ENCODE data around the gene WDPCP. TPM values are rescaled to one million over a fixed set of nuclear protein-coding genes. Genes with fewer than 3 reads are reported as not detected.

WDPCP gene
- total and polyA plus RNA-seq, 7 donors = 0.60 to 35.5 (median 14.0) TPM

- no peak overlapping the region for H3K4me3 ChIP-seq
- TF ChIP-seq POLR2AphosphoS5 (IDR thresholded peaks at IDR 0.05) = no peak
- no peak for TF ChIP-seq EP300 (IDR thresholded peaks at IDR 0.05)
- no peak for TF ChIP-seq POLR2A (IDR thresholded peaks at IDR 0.05)
- no peak for TF ChIP-seq CTCF (IDR thresholded peaks at IDR 0.05)
- WGBS, 2 donors = 59 to 85% methylated on average over 2 of the region's 2 CpGs
Observed at GRCh38 chr2:63506320-63506719, 82.0 kb downstream of the WDPCP start.

GRCh38 chr2:63503818-63504217, 84.5 kb downstream of the WDPCP start:
- intact Hi-C loops (cut with DNase I) = no loop called here
- no peak for DNase-seq
- WGBS, 2 donors = 89 to 96% methylated on average over 1 of the region's 1 CpG
- no peaks in the 10 kb centered on the region for H3K4me1 ChIP-seq
- no peaks in the 10 kb centered on the region for H3K27me3 ChIP-seq
- H3K27ac ChIP-seq = no peak overlapping the region
- H3K9me3 ChIP-seq = peaks cover 0 to 2% (median 0%) of the 10 kb centered on the region in 4 donors
- no peaks in the 10 kb centered on the region for H3K36me3 ChIP-seq
- TF ChIP-seq POLR2A (IDR thresholded peaks at IDR 0.05) (no peak), EP300 (IDR thresholded peaks at IDR 0.05) (no peak), POLR2AphosphoS5 (IDR thresholded peaks at IDR 0.05) (no peak), CTCF (IDR thresholded peaks at IDR 0.05) (no peak)
- no peak overlapping the region for H3K4me3 ChIP-seq

More at GRCh38 chr2:63506320-63506719, 82.0 kb downstream of the WDPCP start:
- Histone ChIP-seq H3K4me1 (no peaks in the 10 kb centered on the region), H3K27me3 (no peaks in the 10 kb centered on the region), H3K9me3 (peaks cover 0 to 4% (median 0%) of the 10 kb centered on the region in 4 donors), H3K27ac (no peak overlapping the region), H3K36me3 (no peaks in the 10 kb centered on the region)
- intact Hi-C loops (cut with DNase I) = no loop called here
- no peak for DNase-seq

GRCh38 chr2:63500398-63500797, 87.9 kb downstream of the WDPCP start:
- Histone ChIP-seq H3K27me3 (no peaks in the 10 kb centered on the region), H3K4me3 (no peak overlapping the region), H3K27ac (no peak overlapping the region), H3K4me1 (no peaks in the 10 kb centered on the region), H3K9me3 (no peaks in the 10 kb centered on the region), H3K36me3 (no peaks in the 10 kb centered on the region)
- no peak for DNase-seq
- TF ChIP-seq CTCF (IDR thresholded peaks at IDR 0.05) (no peak), POLR2A (IDR thresholded peaks at IDR 0.05) (no peak), EP300 (IDR thresholded peaks at IDR 0.05) (no peak), POLR2AphosphoS5 (IDR thresholded peaks at IDR 0.05) (no peak)
- WGBS, 2 donors = 36 to 81% methylated on average over 1 of the region's 1 CpG
- intact Hi-C loops (cut with DNase I) = no loop called here

- no peak for TF ChIP-seq POLR2A (IDR thresholded peaks at IDR 0.05)
- no peak for TF ChIP-seq CTCF (IDR thresholded peaks at IDR 0.05)
- no peak for TF ChIP-seq POLR2AphosphoS5 (IDR thresholded peaks at IDR 0.05)
- no peak for TF ChIP-seq EP300 (IDR thresholded peaks at IDR 0.05)
- Histone ChIP-seq H3K27me3 (no peaks in the 10 kb centered on the region), H3K36me3 (no peaks in the 10 kb centered on the region), H3K27ac (no peak overlapping the region), H3K4me1 (no peaks in the 10 kb centered on the region), H3K4me3 (no peak overlapping the region), H3K9me3 (no peaks in the 10 kb centered on the region)
- intact Hi-C loops (cut with DNase I) = no loop called here
- no peak for DNase-seq
- 73 to 85% methylated on average over 2 of the region's 2 CpGs for WGBS, 2 donors
Observed at GRCh38 chr2:63497576-63497975, 90.7 kb downstream of the WDPCP start.

GRCh38 chr2:63494968-63495367, 93.3 kb downstream of the WDPCP start:
- TF ChIP-seq EP300 (IDR thresholded peaks at IDR 0.05) (no peak), POLR2A (IDR thresholded peaks at IDR 0.05) (no peak), CTCF (IDR thresholded peaks at IDR 0.05) (no peak), POLR2AphosphoS5 (IDR thresholded peaks at IDR 0.05) (no peak)
- no peaks in the 10 kb centered on the region for H3K4me1 ChIP-seq
- 89 to 93% methylated on average over 1 of the region's 1 CpG for WGBS, 2 donors

More at GRCh38 chr2:63494968-63495367, 93.3 kb downstream of the WDPCP start:
- intact Hi-C loops (cut with DNase I) = no loop called here
- Histone ChIP-seq H3K27me3 (no peaks in the 10 kb centered on the region), H3K4me3 (no peak overlapping the region), H3K9me3 (no peaks in the 10 kb centered on the region), H3K27ac (no peak overlapping the region), H3K36me3 (no peaks in the 10 kb centered on the region)
- DNase-seq = no peak
